ENCODE results near the gene HNF1B.

Gene HNF1B

GRCh38 chr17:37761059-37761458, 16.2 kb upstream of the HNF1B start:
- TF ChIP-seq CTCF (IDR thresholded peaks at IDR 0.05; ENCODE audit: low read depth, low read length): no peak
- H3K4me3 ChIP-seq (ENCODE audit: low read depth, low read length): no peak overlapping the region

- no peak overlapping the region for H3K4me3 ChIP-seq (ENCODE audit: low read depth, low read length)
- TF ChIP-seq CTCF (IDR thresholded peaks at IDR 0.05; ENCODE audit: low read depth, low read length): no peak
Observed at GRCh38 chr17:37759014-37759637, 14.3 kb upstream of the HNF1B start.

- no peak for TF ChIP-seq CTCF (IDR thresholded peaks at IDR 0.05; ENCODE audit: low read depth, low read length)
- H3K4me3 ChIP-seq (ENCODE audit: low read depth, low read length): no peak overlapping the region
Observed at GRCh38 chr17:37756051-37756450, 11.2 kb upstream of the HNF1B start.

- no peak overlapping the region for H3K4me3 ChIP-seq (ENCODE audit: low read depth, low read length)
- TF ChIP-seq CTCF (IDR thresholded peaks at IDR 0.05; ENCODE audit: low read depth, low read length): no peak
Observed at GRCh38 chr17:37755455-37755854, 10.6 kb upstream of the HNF1B start.

- TF ChIP-seq CTCF (IDR thresholded peaks at IDR 0.05; ENCODE audit: low read depth, low read length): no peak
- H3K4me3 ChIP-seq (ENCODE audit: low read depth, low read length): no peak overlapping the region
Observed at GRCh38 chr17:37754363-37754762, 9.5 kb upstream of the HNF1B start.

- no peak overlapping the region for H3K4me3 ChIP-seq (ENCODE audit: low read depth, low read length)
- TF ChIP-seq CTCF (IDR thresholded peaks at IDR 0.05; ENCODE audit: low read depth, low read length): no peak
Observed at GRCh38 chr17:37752482-37752881, 7.6 kb upstream of the HNF1B start.

- TF ChIP-seq CTCF (IDR thresholded peaks at IDR 0.05; ENCODE audit: low read depth, low read length): no peak
- H3K4me3 ChIP-seq (ENCODE audit: low read depth, low read length): no peak overlapping the region
Observed at GRCh38 chr17:37750768-37751475, 6.1 kb upstream of the HNF1B start.

Data from WI38 (cell line).